GM12873 (cell line): Measurements from ENCODE around the gene ZFP69B.

Experiments used
- TF ChIP-seq, protein P1 (sequence below): IDR thresholded peaks from 2 replicates; pipeline ENCODE4 v1.5.1; 2012; ENCODE audit warnings: low read depth, mild to moderate bottlenecking, moderate library complexity, low read length, control low read depth; ENCODE audit not compliant: insufficient read depth; ENCODE audit errors: missing control alignments

The ZFP69B gene

DNA sequence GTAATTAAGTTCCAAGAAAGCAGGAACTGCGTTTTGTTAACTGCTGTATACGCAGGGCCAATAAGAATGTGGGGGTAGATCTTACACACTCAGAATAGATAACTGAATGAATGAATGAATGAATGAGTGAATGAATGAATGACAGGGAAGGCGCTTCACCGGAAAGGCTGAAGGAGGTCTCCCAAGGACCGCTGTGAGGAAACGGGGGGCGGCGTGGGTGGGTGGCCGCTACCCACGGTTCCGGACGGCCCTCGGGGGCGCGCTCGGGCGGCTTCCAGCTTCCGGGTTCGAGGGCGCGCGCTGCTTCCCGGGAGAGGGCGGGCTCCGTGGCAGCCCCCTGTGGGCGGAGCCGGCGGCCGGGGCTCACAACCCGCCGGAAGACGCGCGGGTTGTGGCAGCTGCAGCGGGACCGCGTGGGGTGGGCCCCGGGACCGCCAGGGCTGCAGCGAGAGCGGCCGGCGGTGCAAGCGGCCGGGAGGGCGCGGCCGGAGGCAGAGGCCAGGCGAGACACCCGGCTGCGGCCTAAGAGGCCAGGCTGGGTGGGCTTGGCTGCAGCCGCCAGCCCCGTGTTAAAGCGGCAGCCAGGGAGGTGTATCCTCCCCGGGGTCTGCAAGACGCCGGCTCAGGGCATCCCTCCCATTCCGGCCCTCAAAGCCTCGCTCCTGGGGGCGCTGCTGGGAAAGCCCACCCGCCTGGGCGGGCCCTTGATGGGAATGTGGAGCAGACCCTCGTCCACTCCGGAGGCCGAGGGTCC is 26.8 kb downstream of the ZFP69B start, which contains the start of gene ZFP69:
ZFP69 (plus strand) TSS at position 367 of the 754 bp plus-strand sequence. CDS start 2,072 bp downstream, outside the sequence.
- TF ChIP-seq, protein P1, sequence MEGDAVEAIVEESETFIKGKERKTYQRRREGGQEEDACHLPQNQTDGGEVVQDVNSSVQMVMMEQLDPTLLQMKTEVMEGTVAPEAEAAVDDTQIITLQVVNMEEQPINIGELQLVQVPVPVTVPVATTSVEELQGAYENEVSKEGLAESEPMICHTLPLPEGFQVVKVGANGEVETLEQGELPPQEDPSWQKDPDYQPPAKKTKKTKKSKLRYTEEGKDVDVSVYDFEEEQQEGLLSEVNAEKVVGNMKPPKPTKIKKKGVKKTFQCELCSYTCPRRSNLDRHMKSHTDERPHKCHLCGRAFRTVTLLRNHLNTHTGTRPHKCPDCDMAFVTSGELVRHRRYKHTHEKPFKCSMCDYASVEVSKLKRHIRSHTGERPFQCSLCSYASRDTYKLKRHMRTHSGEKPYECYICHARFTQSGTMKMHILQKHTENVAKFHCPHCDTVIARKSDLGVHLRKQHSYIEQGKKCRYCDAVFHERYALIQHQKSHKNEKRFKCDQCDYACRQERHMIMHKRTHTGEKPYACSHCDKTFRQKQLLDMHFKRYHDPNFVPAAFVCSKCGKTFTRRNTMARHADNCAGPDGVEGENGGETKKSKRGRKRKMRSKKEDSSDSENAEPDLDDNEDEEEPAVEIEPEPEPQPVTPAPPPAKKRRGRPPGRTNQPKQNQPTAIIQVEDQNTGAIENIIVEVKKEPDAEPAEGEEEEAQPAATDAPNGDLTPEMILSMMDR = no peak

DNA sequence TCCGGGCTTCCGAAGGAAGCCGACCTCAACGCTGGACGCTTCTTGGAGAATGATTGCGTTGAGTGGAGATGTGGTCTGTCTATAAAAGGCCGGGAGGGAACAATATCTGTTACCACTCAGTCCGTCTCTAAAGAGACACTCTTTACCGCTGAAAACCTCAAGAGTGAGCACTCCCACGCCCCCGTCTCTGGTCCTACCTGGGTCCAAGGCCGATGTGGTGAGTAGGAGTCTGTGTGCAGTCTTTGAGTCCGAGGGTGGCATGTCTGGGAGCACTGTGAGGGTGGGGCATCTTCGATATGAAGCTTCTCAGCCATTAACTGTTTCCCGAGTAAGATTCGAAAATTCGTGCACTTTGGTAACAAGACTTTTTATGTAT is 27.4 kb downstream of the ZFP69B start:
- TF ChIP-seq, protein P1 = no peak

DNA sequence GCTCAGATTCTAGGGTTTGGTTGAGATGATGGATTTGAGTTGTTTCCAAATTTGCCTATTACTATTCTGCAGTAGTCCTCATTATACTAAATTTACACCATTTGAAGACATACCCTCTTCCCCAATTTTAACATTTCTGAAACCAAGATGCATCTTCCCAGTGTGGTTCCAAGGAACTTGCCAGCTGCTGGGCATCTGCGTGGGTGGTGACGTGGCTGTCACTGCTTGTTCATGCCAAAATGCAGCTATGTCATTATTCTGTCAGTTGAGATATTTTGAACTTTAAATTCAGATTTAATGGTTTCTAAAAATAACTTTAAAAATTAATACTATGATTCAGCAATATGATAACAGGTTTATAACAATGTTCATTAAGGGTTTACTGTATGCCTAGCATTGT is 28.0 kb downstream of the ZFP69B start:
- TF ChIP-seq, protein P1 = no peak

DNA sequence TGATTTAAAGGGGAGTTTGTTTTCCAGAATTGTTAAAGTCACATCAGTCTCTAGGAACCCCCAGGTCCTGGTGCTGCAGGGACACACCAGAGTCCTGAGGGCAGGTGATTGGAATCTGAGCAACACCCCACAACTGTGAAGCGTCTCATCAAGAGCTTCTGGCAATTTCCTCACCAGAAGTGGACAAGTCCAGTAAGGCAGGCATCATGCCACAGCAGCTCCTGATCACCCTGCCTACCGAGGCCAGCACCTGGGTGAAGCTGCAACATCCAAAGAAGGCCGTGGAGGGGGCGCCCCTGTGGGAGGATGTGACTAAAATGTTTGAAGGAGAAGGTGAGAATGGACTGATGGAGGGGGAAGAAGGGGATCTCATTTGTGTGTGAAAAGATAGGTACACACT is 28.9 kb downstream of the ZFP69B start:
- TF ChIP-seq, protein P1 = no peak

DNA sequence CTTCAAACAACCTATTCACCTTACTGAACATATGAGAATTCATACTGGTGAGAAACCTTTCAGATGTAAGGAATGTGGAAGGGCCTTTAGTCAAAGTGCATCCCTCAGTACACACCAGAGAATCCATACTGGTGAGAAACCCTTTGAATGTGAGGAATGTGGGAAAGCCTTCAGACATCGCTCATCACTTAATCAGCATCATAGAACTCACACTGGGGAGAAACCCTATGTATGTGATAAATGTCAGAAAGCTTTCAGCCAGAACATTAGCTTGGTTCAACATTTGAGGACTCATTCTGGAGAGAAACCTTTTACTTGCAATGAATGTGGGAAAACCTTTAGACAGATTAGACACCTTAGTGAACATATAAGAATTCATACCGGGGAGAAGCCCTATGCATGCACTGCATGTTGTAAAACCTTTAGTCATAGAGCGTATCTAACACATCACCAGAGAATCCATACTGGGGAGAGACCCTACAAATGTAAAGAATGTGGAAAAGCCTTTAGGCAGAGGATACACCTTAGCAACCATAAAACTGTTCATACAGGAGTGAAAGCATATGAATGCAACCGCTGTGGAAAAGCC is 45.1 kb downstream of the ZFP69B start:
- TF ChIP-seq, protein P1 = no peak

DNA sequence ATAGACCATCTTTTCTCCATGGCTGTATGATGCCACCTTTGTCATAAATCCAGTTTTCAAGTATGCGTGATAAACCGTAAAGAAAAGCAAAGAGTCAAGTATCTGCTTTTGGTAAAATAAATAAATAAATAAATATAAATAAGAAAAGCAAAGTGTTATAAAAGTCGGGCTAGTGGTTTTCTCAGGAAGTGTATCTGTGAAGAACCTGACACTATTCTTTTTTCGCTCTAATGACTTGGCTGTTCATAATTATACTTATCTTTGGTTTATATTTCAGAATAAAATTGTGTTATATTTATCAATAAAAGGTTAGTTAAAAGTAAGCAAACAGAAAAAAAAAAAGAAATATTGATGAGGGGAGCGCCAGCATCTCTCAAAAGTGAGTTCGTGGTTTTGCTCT is 57.7 kb downstream of the ZFP69B start:
- TF ChIP-seq, protein P1 = no peak
